ENCODE data around the gene LMNTD2. TPM values are rescaled to one million over a fixed set of nuclear protein-coding genes. Genes with fewer than 3 reads are reported as not detected.

The LMNTD2 gene
- total and polyA plus RNA-seq, 2 experiments from 2014 or later, result 0.22 to 0.36 TPM

DNA sequence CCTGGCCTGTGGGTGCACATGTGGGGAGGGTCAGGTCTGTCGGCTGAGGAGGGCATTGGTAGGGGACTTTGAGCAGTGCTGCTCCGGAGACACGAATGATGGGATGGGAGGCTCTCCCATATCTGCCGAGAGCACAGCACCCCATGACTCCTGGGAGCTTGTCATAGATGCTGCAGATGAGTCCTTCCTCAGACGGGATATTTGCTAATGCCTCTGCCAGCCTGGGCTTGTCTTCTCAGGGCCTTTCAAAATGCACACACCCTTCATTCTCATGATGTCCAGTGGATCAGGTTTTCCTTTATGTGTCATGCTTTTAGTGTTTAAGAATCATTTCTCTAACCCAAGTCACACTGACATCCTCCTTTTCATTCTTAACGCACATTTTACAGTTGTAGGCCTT lies 45.4 kb downstream of the LMNTD2 start:
- Histone ChIP-seq H3K9ac (no peak overlapping the region), H3K4me3 (no peak overlapping the region), H3K4me2 (ENCODE audit: unreplicated experiment) (no peak overlapping the region), H3K79me2 (ENCODE audit: insufficient read depth) (peaks cover 22% of the 10 kb centered on the region), H3K27me3 (replicated peaks; ENCODE audit: insufficient read depth) (no peaks in the 10 kb centered on the region), H2AFZ (no peak overlapping the region), H3K9me3 (ENCODE audit: low read depth) (no peaks in the 10 kb centered on the region), H3K4me1 (ENCODE audit: insufficient read depth) (peaks cover 9% of the 10 kb centered on the region; the same call in 1 of the 2 replicates), H3K9me2 (ENCODE audit: insufficient read depth) (no peaks in the 10 kb centered on the region), H3F3A (ENCODE audit: insufficient read depth) (no peaks in the 10 kb centered on the region), H3K36me3 (ENCODE audit: low read depth) (peaks cover 3% of the 10 kb centered on the region; the same call in 1 of the 2 replicates), H4K20me1 (ENCODE audit: insufficient read depth) (no peaks in the 10 kb centered on the region), H3K27ac (no peak overlapping the region)
- TF ChIP-seq EZH2 (IDR thresholded peaks at IDR 0.05; ENCODE audit: insufficient read depth, poor library complexity, severe bottlenecking), result no peak
- no peak for TF ChIP-seq EZH2phosphoT487 (IDR thresholded peaks at IDR 0.05; ENCODE audit: insufficient read depth, low read depth)
- WGBS, 2 experiments (ENCODE audit: low coverage in 1 of 2, low lambda C conversion rate in 2 of 2, missing lambda C conversion rate in 2 of 2), result 67 to 74% methylated on average over 6 of the region's 6 CpGs
- in situ Hi-C loops (cut with MboI), result no loop called here
- peak; percentile 33 for DNase-seq

DNA sequence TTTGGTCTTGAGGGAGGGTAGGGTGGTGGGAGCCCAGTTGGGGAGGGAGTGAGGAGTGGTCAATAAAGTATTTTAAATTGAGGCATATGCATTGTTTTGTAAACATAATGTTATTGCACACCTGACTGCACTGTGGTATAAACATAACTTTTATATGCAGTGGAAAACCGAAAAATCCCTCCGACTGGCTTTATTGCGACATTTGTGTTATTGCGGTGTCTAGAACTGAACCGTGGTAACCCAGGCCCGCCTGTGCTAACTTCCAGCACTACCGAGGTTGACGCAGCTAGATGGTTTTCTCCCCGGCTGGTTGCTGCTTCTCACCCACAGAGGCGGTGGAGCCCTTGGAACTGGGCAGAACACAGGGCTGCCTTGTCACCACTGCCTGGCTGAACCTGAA lies 45.9 kb downstream of the LMNTD2 start:
- peaks cover 27% of the 10 kb centered on the region for H3K79me2 ChIP-seq (ENCODE audit: insufficient read depth)
- no peak for DNase-seq
- no peaks in the 10 kb centered on the region for H3K9me3 ChIP-seq (ENCODE audit: low read depth)
- WGBS, 2 experiments (ENCODE audit: low coverage in 1 of 2, low lambda C conversion rate in 2 of 2, missing lambda C conversion rate in 2 of 2), result 99% methylated on average over 10 of the region's 10 CpGs
- H2AFZ ChIP-seq, result no peak overlapping the region
- peaks cover 3% of the 10 kb centered on the region; the same call in 1 of the 2 replicates for H3K36me3 ChIP-seq (ENCODE audit: low read depth)
- H3K9me2 ChIP-seq (ENCODE audit: insufficient read depth), result no peaks in the 10 kb centered on the region
- H3F3A ChIP-seq (ENCODE audit: insufficient read depth), result no peaks in the 10 kb centered on the region
- no peak for TF ChIP-seq EZH2phosphoT487 (IDR thresholded peaks at IDR 0.05; ENCODE audit: insufficient read depth, low read depth)
- TF ChIP-seq EZH2 (IDR thresholded peaks at IDR 0.05; ENCODE audit: insufficient read depth, poor library complexity, severe bottlenecking), result no peak
- H3K27ac ChIP-seq, result no peak overlapping the region
- H4K20me1 ChIP-seq (ENCODE audit: insufficient read depth), result no peaks in the 10 kb centered on the region
- no peaks in the 10 kb centered on the region for H3K27me3 ChIP-seq (replicated peaks; ENCODE audit: insufficient read depth)
- H3K4me2 ChIP-seq (ENCODE audit: unreplicated experiment), result no peak overlapping the region
- peaks cover 9% of the 10 kb centered on the region; the same call in 1 of the 2 replicates for H3K4me1 ChIP-seq (ENCODE audit: insufficient read depth)
- H3K9ac ChIP-seq, result no peak overlapping the region
- in situ Hi-C loops (cut with MboI), result no loop called here
- H3K4me3 ChIP-seq, result no peak overlapping the region

DNA sequence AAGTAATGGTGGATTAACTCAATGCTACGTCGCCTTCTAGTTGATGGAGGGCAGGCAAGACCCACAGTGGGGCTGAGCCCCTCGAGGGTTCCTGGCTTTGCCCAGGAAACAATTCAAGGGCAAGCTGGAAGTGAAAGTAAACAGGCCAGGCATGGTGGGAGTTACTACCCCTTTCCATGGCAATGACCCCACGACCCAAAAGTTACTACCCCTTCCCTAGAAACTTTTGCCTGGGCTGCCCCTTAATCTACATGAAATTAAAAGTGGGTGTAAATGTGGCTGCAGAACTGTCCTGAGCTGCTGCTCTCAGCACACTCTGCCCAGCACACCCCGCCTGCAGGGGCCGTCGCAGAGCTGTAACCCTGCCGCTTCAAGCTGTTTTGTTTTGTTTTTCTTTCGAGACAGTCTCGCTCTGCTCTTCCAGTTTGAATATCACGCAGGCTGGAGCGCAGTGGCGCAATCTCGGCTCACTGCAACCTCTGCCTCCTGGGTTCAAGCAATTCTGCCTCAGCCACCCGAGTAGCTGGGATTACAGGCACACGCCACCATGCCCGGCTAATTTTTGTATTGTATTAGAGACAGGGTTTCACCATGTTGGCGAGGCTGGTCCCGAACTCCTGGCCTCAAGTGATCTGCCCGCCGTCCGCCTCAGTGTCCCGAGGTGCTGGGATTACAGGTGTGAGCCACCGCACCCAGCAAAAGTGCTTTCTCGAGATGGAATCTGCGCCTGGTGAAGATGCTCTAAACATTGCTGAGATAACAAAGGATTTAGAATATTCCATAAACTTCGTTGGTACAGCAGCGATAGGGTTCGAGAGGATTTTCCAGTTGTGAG lies 47.6 kb downstream of the LMNTD2 start:
- Histone ChIP-seq H3K4me3 (no peak overlapping the region), H3K9ac (no peak overlapping the region), H3K4me2 (ENCODE audit: unreplicated experiment) (no peak overlapping the region), H4K20me1 (ENCODE audit: insufficient read depth) (no peaks in the 10 kb centered on the region), H3K36me3 (ENCODE audit: low read depth) (peaks cover 13% of the 10 kb centered on the region; the same call in 1 of the 2 replicates), H3K9me2 (ENCODE audit: insufficient read depth) (no peaks in the 10 kb centered on the region), H3K27me3 (replicated peaks; ENCODE audit: insufficient read depth) (no peaks in the 10 kb centered on the region), H3K79me2 (ENCODE audit: insufficient read depth) (peaks cover 42% of the 10 kb centered on the region), H3K27ac (no peak overlapping the region), H3K9me3 (ENCODE audit: low read depth) (no peaks in the 10 kb centered on the region), H3K4me1 (ENCODE audit: insufficient read depth) (peaks cover 6% of the 10 kb centered on the region; the same call in 1 of the 2 replicates), H3F3A (ENCODE audit: insufficient read depth) (no peaks in the 10 kb centered on the region), H2AFZ (no peak overlapping the region)
- no peak for DNase-seq
- no peak for TF ChIP-seq EZH2 (IDR thresholded peaks at IDR 0.05; ENCODE audit: insufficient read depth, poor library complexity, severe bottlenecking)
- TF ChIP-seq EZH2phosphoT487 (IDR thresholded peaks at IDR 0.05; ENCODE audit: insufficient read depth, low read depth), result no peak
- in situ Hi-C loops (cut with MboI), result no loop called here
- 94 to 95% methylated on average over 29 of the region's 29 CpGs for WGBS, 2 experiments (ENCODE audit: low coverage in 1 of 2, low lambda C conversion rate in 2 of 2, missing lambda C conversion rate in 2 of 2)

DNA sequence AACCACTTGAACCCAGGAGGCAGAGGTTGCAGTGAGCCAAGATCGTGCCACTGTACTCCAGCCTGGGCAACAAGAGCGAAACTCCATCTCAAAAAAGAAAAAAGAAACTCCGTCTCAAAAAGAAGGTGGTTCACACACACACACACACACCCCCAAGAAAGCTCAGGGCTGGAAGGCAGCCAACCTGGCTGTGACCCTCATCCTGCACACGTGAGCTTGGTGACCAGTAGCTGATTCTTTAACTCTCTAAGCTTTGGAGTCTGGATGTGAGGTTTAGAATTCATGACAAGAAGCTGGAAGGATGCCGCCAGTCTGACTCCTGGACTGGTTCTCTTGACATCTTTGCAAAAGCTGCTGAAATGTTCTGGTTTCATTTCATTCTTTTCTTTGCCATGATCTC lies 51.6 kb downstream of the LMNTD2 start:
- TF ChIP-seq EZH2 (IDR thresholded peaks at IDR 0.05; ENCODE audit: insufficient read depth, poor library complexity, severe bottlenecking) (no peak), EZH2phosphoT487 (IDR thresholded peaks at IDR 0.05; ENCODE audit: insufficient read depth, low read depth) (no peak)
- Histone ChIP-seq H3K9ac (no peak overlapping the region), H3K27ac (no peak overlapping the region), H3F3A (ENCODE audit: insufficient read depth) (peaks cover 12% of the 10 kb centered on the region), H3K4me1 (ENCODE audit: insufficient read depth) (peaks cover 12% of the 10 kb centered on the region), H4K20me1 (ENCODE audit: insufficient read depth) (no peaks in the 10 kb centered on the region), H3K79me2 (ENCODE audit: insufficient read depth) (peaks cover 54% of the 10 kb centered on the region), H3K27me3 (replicated peaks; ENCODE audit: insufficient read depth) (no peaks in the 10 kb centered on the region), H3K9me3 (ENCODE audit: low read depth) (no peaks in the 10 kb centered on the region), H3K4me2 (ENCODE audit: unreplicated experiment) (no peak overlapping the region), H2AFZ (no peak overlapping the region), H3K36me3 (ENCODE audit: low read depth) (peaks cover 13% of the 10 kb centered on the region; the same call in 1 of the 2 replicates), H3K9me2 (ENCODE audit: insufficient read depth) (no peaks in the 10 kb centered on the region), H3K4me3 (no peak overlapping the region)
- in situ Hi-C loops (cut with MboI), result no loop called here
- no peak for DNase-seq
- WGBS, 2 experiments (ENCODE audit: low coverage in 1 of 2, low lambda C conversion rate in 2 of 2, missing lambda C conversion rate in 2 of 2), result 83 to 87% methylated on average over 5 of the region's 5 CpGs

Measured in GM23248 (cell line).